Suprapubic skin (tissue), 4 donors: ENCODE results near the gene DCLRE1B. TPM values are rescaled to one million over a fixed set of nuclear protein-coding genes. Genes with fewer than 3 reads are reported as not detected.

ENCODE experiments used
- DNase-seq, 2 donors: peaks; one replicate each; pipeline ENCODE4 v3.0.0-alpha.2; 2019; ENCODE audit warnings: low spot score in 2 of 2
- H3K27ac ChIP-seq: fragments of 200-600 bp; sonication (generic); one replicate; pipeline ENCODE4 v1.5.1; 2019
- H3K27me3 ChIP-seq: fragments of 200-600 bp; sonication (generic); one replicate; pipeline ENCODE4 v1.5.1; 2019
- H3K36me3 ChIP-seq: fragments of 200-600 bp; sonication (generic); one replicate; pipeline ENCODE4 v1.5.1; 2019
- H3K4me1 ChIP-seq: fragments of 200-600 bp; sonication (generic); one replicate; pipeline ENCODE4 v1.5.1; 2019
- H3K4me3 ChIP-seq: fragments of 200-600 bp; sonication (generic); one replicate; pipeline ENCODE4 v1.5.1; 2019; ENCODE audit warnings: mild to moderate bottlenecking
- H3K9me3 ChIP-seq: fragments of 200-600 bp; sonication (generic); one replicate; pipeline ENCODE4 v1.5.1; 2019
- EP300 ChIP-seq: sonication (generic); formaldehyde crosslinking; IDR thresholded peaks from one replicate; pipeline ENCODE4 v1.6.1; 2017; ENCODE audit warnings: antibody characterized with exemption
- POLR2A ChIP-seq, 2 donors: fragments of 450-650 bp; IDR thresholded peaks; one replicate each; pipeline ENCODE4 v1.6.1; 2017; ENCODE audit warnings: antibody characterized with exemption in 2 of 2, mild to moderate bottlenecking in 2 of 2, moderate library complexity in 2 of 2
- POLR2AphosphoS5 ChIP-seq, 3 donors: sonication (generic); formaldehyde crosslinking; IDR thresholded peaks; one replicate each; pipeline ENCODE4 v1.6.1; 2017; ENCODE audit warnings: antibody characterized with exemption in 3 of 3
- WGBS: methylation state at CpG from one replicate; pipeline ENCODE4 v1.1.5; 2018; 5-methylcytosine and 5-hydroxymethylcytosine counted together
- total RNA-seq, 4 donors: library from RNA; depleted of rRNA; stranded (reverse); fragments of >200 nt; gene quantifications; one replicate each; pipeline ENCODE4 v1.1.0, GENCODE V29; 2016
- TF ChIP-seq, protein P1 (sequence below), 2 donors: fragments of 200-600 bp in 1 of 2; fragments of 450-650 bp in 1 of 2; sonication (generic) in 1 of 2; IDR thresholded peaks; one replicate each; pipeline ENCODE4 v1.5.1; 2016 to 2019; ENCODE audit warnings: antibody characterized with exemption in 2 of 2, mild to moderate bottlenecking in 1 of 2, moderate library complexity in 1 of 2

DCLRE1B gene
- total RNA-seq, 4 donors from 2014 or later: 4.3 to 8.9 (median 6.3) TPM

DNA sequence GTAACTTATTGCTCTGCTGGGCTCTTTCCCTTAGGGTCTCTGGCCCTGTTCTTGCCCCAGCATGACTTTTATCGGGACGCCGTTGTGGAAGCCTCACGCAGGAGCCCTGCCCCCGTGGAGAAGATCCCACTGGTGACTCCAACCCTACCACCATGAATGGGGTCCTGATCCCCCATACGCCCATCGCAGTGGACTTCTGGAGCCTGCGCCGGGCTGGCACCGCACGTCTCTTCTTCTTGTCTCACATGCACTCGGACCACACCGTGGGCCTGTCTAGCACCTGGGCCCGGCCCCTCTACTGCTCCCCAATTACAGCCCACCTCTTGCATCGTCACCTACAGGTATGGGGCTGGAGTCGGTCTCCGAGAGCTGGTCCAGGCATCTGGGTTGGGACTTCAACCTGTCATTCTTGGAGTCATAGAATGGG, 322 bp downstream of the DCLRE1B start:
- H3K27ac ChIP-seq: peak overlapping the region; percentile 94
- H3K4me3 ChIP-seq: peak overlapping the region; percentile 68
- peaks cover 39% of the 10 kb centered on the region for H3K36me3 ChIP-seq
- H3K27me3 ChIP-seq: no peaks in the 10 kb centered on the region
- WGBS: under 1% methylated on average over 17 of the region's 17 CpGs
- no peak for TF ChIP-seq POLR2AphosphoS5 (IDR thresholded peaks at IDR 0.05)
- TF ChIP-seq POLR2A (IDR thresholded peaks at IDR 0.05): no peak
- TF ChIP-seq, protein P1, sequence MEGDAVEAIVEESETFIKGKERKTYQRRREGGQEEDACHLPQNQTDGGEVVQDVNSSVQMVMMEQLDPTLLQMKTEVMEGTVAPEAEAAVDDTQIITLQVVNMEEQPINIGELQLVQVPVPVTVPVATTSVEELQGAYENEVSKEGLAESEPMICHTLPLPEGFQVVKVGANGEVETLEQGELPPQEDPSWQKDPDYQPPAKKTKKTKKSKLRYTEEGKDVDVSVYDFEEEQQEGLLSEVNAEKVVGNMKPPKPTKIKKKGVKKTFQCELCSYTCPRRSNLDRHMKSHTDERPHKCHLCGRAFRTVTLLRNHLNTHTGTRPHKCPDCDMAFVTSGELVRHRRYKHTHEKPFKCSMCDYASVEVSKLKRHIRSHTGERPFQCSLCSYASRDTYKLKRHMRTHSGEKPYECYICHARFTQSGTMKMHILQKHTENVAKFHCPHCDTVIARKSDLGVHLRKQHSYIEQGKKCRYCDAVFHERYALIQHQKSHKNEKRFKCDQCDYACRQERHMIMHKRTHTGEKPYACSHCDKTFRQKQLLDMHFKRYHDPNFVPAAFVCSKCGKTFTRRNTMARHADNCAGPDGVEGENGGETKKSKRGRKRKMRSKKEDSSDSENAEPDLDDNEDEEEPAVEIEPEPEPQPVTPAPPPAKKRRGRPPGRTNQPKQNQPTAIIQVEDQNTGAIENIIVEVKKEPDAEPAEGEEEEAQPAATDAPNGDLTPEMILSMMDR (IDR thresholded peaks at IDR 0.05): no peak
- no peak for DNase-seq
- H3K9me3 ChIP-seq: no peaks in the 10 kb centered on the region
- peaks cover 25% of the 10 kb centered on the region for H3K4me1 ChIP-seq

DNA sequence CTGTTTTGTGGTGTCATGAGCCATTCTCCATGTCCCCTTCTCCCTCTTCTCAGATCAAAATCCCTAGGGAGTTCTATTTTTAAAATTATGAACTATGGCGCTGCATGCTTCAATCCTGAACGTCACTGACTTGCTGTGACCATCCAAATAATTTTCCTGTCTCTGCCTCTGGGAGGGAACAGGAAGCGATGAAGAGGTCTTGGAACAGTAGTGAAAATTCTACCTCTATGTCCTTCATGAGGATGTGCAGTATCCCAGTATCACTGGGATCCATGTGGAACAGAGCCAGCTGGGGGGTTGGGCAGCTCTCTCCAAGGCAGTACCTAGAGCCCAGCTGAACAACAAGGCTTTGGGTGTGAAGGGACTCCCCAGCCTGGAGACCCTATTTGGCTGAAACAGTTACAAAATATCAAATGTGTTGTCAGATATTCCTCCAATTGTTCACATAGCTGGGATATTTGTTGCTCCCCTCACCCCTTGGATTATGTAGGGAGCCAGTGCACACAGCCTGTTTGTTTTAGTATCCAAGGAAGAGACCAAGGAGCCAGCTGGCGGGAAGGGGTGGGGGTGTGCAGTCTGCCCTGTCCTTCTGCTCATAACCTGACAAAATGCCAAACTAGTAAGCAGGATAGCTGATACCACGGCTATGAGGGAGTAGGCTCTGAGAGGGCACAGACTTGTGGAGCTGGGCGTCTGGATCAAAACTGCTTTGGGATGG, 7.6 kb downstream of the DCLRE1B start:
- no peak for DNase-seq
- H3K27ac ChIP-seq: peak overlapping the region; percentile 1
- WGBS: 58% methylated on average over 6 of the region's 6 CpGs

DNA sequence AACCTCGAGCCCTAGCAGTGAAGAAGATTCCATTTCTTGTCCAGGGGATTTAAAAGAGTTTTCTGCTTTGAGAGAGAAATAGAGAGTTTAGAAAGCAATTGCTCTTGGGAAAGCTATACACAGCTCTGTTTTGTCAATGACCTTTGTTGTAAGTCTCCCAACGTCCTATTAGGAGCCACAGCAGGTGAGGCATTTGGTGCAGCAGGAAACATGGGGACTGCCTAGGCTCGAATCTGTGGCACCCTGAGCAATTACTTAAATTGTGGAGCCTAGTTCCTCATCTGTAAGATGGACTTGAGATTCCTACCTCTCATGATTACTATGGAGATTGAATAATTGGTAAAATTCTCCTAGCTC, 8.2 kb downstream of the DCLRE1B start:
- Histone ChIP-seq H3K9me3 (no peaks in the 10 kb centered on the region), H3K27me3 (no peaks in the 10 kb centered on the region), H3K4me3 (no peak overlapping the region), H3K27ac (peak overlapping the region; percentile 1), H3K4me1 (peaks cover 3% of the 10 kb centered on the region), H3K36me3 (peaks cover 32% of the 10 kb centered on the region)
- TF ChIP-seq POLR2A (IDR thresholded peaks at IDR 0.05): no peak
- TF ChIP-seq POLR2AphosphoS5 (IDR thresholded peaks at IDR 0.05): no peak
- no peak for TF ChIP-seq EP300
- TF ChIP-seq, protein P1 (IDR thresholded peaks at IDR 0.05): no peak
- no peak for DNase-seq
- WGBS: 58% methylated on average over 3 of the region's 3 CpGs

More for the DNA sequence above, 7.6 kb downstream of the DCLRE1B start:
- H3K36me3 ChIP-seq: peaks cover 37% of the 10 kb centered on the region
- H3K9me3 ChIP-seq: no peaks in the 10 kb centered on the region
- H3K4me1 ChIP-seq: peaks cover 3% of the 10 kb centered on the region
- no peaks in the 10 kb centered on the region for H3K27me3 ChIP-seq
- TF ChIP-seq POLR2A (IDR thresholded peaks at IDR 0.05) (no peak), EP300 (no peak), POLR2AphosphoS5 (IDR thresholded peaks at IDR 0.05) (no peak)
- TF ChIP-seq, protein P1 (IDR thresholded peaks at IDR 0.05): no peak
- no peak overlapping the region for H3K4me3 ChIP-seq

DNA sequence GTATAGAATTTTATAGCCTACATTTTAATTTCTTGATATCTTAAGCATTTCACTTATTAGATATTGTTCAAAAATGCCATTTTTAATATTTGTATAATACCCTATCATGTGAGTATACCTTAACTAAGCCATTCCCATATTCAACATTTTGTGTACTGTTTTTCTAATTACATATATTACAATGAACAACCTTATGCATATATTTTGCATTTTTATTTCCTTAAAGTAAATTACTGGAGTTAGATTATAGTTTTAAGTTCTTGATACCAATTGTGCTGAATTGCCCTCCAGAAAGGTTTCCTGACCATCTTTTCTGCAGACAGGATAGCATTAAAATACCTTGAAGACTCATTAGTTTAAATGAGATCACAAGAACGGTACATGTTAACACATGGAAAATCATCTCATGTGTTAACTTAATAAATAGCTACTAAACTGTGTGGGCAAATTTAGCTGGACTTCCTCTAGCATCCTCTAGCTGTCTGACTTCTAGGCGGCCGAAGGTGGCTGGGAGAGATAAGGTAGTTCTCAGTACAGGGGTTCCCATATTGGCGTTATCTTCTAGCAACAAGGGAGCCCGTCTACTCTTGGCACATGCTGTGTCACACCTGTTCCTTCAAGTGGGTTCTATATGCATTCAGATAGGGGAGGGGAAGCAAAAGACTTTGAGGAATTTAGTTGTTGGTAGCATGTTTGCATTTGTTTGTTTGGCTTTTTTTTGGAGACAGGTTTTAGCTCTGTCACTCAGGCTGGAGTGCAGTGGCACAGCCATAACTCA, 8.9 kb downstream of the DCLRE1B start:
- peaks cover 25% of the 10 kb centered on the region for H3K36me3 ChIP-seq
- WGBS: 88% methylated on average over 5 of the region's 5 CpGs
- H3K9me3 ChIP-seq: no peaks in the 10 kb centered on the region
- no peak for TF ChIP-seq POLR2A (IDR thresholded peaks at IDR 0.05)
- TF ChIP-seq EP300: no peak
- TF ChIP-seq, protein P1 (IDR thresholded peaks at IDR 0.05): no peak
- TF ChIP-seq POLR2AphosphoS5 (IDR thresholded peaks at IDR 0.05): no peak
- DNase-seq: no peak
- no peak overlapping the region for H3K4me3 ChIP-seq
- H3K27ac ChIP-seq: no peak overlapping the region
- H3K27me3 ChIP-seq: no peaks in the 10 kb centered on the region
- H3K4me1 ChIP-seq: peaks cover 3% of the 10 kb centered on the region

DNA sequence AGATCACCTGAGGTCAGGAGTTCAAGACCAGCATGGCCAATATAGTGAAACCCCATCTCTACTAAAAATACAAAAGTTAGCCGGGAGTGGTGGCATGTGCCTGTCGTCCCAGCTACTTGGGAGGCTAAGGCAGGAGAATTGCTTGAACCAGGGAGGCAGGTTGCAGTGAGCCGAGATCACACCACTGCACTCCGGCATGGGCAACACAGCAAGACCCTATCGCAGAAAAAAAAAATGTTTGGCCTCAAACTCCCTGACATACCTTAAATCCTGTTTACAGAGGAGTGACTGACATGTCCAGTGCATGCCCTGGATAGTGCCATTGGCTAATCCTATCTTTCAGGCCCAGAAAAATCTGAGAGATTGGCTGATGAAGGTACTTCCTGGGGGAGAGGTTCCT, 11.8 kb downstream of the DCLRE1B start:
- TF ChIP-seq EP300 (no peak), POLR2AphosphoS5 (IDR thresholded peaks at IDR 0.05) (no peak), POLR2A (IDR thresholded peaks at IDR 0.05) (no peak)
- TF ChIP-seq, protein P1 (IDR thresholded peaks at IDR 0.05): no peak
- Histone ChIP-seq H3K4me1 (peaks cover 3% of the 10 kb centered on the region), H3K27ac (no peak overlapping the region), H3K9me3 (no peaks in the 10 kb centered on the region), H3K27me3 (no peaks in the 10 kb centered on the region), H3K36me3 (peaks cover 3% of the 10 kb centered on the region), H3K4me3 (no peak overlapping the region)
- WGBS: 95% methylated on average over 5 of the region's 5 CpGs
- DNase-seq: no peak
